Measurements from ENCODE around the gene PLA2G4A.

Gene PLA2G4A

GRCh38 chr1:186977266-186977957, 148.7 kb downstream of the PLA2G4A start:
- no peak for DNase-seq (ENCODE audit: insufficient read length, low spot score)
- FAIRE-seq, result peak; percentile 45
- no peak for TF ChIP-seq POLR2A (IDR thresholded peaks at IDR 0.05; ENCODE audit: low read depth, low read length)

- FAIRE-seq (no peak), DNase-seq (ENCODE audit: insufficient read length, low spot score) (no peak)
- TF ChIP-seq POLR2A (IDR thresholded peaks at IDR 0.05; ENCODE audit: low read depth, low read length), result no peak
Observed at GRCh38 chr1:186978596-186979556, 150.1 kb downstream of the PLA2G4A start.

GRCh38 chr1:186980400-186980799, 151.7 kb downstream of the PLA2G4A start:
- FAIRE-seq (no peak), DNase-seq (ENCODE audit: insufficient read length, low spot score) (no peak)
- TF ChIP-seq POLR2A (IDR thresholded peaks at IDR 0.05; ENCODE audit: low read depth, low read length), result no peak

GRCh38 chr1:186982116-186982515, 153.4 kb downstream of the PLA2G4A start:
- TF ChIP-seq POLR2A (IDR thresholded peaks at IDR 0.05; ENCODE audit: low read depth, low read length), result no peak
- DNase-seq (ENCODE audit: insufficient read length, low spot score) (no peak), FAIRE-seq (no peak)

GRCh38 chr1:186983327-186983726, 154.6 kb downstream of the PLA2G4A start:
- DNase-seq (ENCODE audit: insufficient read length, low spot score) (no peak), FAIRE-seq (no peak)
- TF ChIP-seq POLR2A (IDR thresholded peaks at IDR 0.05; ENCODE audit: low read depth, low read length), result no peak

GRCh38 chr1:186984959-186985358, 156.2 kb downstream of the PLA2G4A start:
- FAIRE-seq, result no peak
- DNase-seq (ENCODE audit: insufficient read length, low spot score), result no peak
- no peak for TF ChIP-seq POLR2A (IDR thresholded peaks at IDR 0.05; ENCODE audit: low read depth, low read length)

GRCh38 chr1:186985889-186986491, 157.2 kb downstream of the PLA2G4A start:
- peak; percentile 92 for FAIRE-seq
- no peak for TF ChIP-seq POLR2A (IDR thresholded peaks at IDR 0.05; ENCODE audit: low read depth, low read length)
- no peak for DNase-seq (ENCODE audit: insufficient read length, low spot score)

GRCh38 chr1:186987065-186987464, 158.3 kb downstream of the PLA2G4A start:
- DNase-seq (ENCODE audit: insufficient read length, low spot score), result no peak
- TF ChIP-seq POLR2A (IDR thresholded peaks at IDR 0.05; ENCODE audit: low read depth, low read length), result no peak
- FAIRE-seq, result no peak

- DNase-seq (ENCODE audit: insufficient read length, low spot score), result no peak
- no peak for FAIRE-seq
- TF ChIP-seq POLR2A (IDR thresholded peaks at IDR 0.05; ENCODE audit: low read depth, low read length), result no peak
Observed at GRCh38 chr1:186987769-186988168, 159.0 kb downstream of the PLA2G4A start.

- FAIRE-seq (no peak), DNase-seq (ENCODE audit: insufficient read length, low spot score) (no peak)
- no peak for TF ChIP-seq POLR2A (IDR thresholded peaks at IDR 0.05; ENCODE audit: low read depth, low read length)
Observed at GRCh38 chr1:186993996-186994395, 165.2 kb downstream of the PLA2G4A start.

- TF ChIP-seq POLR2A (IDR thresholded peaks at IDR 0.05; ENCODE audit: low read depth, low read length), result no peak
- no peak for FAIRE-seq
Observed at GRCh38 chr1:186994897-186995296, 166.1 kb downstream of the PLA2G4A start.

GRCh38 chr1:186996816-186997215, 168.1 kb downstream of the PLA2G4A start:
- FAIRE-seq, result no peak
- DNase-seq (ENCODE audit: insufficient read length, low spot score), result no peak
- no peak for TF ChIP-seq POLR2A (IDR thresholded peaks at IDR 0.05; ENCODE audit: low read depth, low read length)

More at GRCh38 chr1:186994897-186995296, 166.1 kb downstream of the PLA2G4A start:
- no peak for DNase-seq (ENCODE audit: insufficient read length, low spot score)

GRCh38 chr1:186997877-186998276, 169.1 kb downstream of the PLA2G4A start:
- no peak for FAIRE-seq
- DNase-seq (ENCODE audit: insufficient read length, low spot score), result no peak
- TF ChIP-seq POLR2A (IDR thresholded peaks at IDR 0.05; ENCODE audit: low read depth, low read length), result no peak

GRCh38 chr1:186999506-186999905, 170.8 kb downstream of the PLA2G4A start:
- DNase-seq (ENCODE audit: insufficient read length, low spot score) (no peak), FAIRE-seq (no peak)
- no peak for TF ChIP-seq POLR2A (IDR thresholded peaks at IDR 0.05; ENCODE audit: low read depth, low read length)

Data from H54 (cell line).